Measurements from ENCODE around the gene GRK5.

GRCh38 chr10:119286516-119286915, 79.1 kb downstream of the GRK5 start:
- TF ChIP-seq TAF1 (IDR thresholded peaks at IDR 0.05; ENCODE audit: low read depth) (no peak), CTCF (IDR thresholded peaks at IDR 0.05; ENCODE audit: poor library complexity, severe bottlenecking) (no peak)
